ENCODE measurements around the gene NAT10. TPM values are rescaled to one million over a fixed set of nuclear protein-coding genes. Genes with fewer than 3 reads are reported as not detected.
"Not testable (repeated sequence)": the region's sequence is repeated elsewhere in the genome, so short reads cannot be mapped to it uniquely, and the experiment has no call there.

NAT10 gene
- 30.8 TPM for polyA plus RNA-seq (2013, experiment 1 of 2; ENCODE audit: insufficient read length)
- polyA plus RNA-seq (2013, experiment 2 of 2; ENCODE audit: insufficient read length) = 33.5 TPM

GRCh38 chr11:34105079-34105956 is at the start of gene NAT10:
NAT10 (plus strand) TSS chr11:34105629; CDS start chr11:34108226, 2,597 bp downstream.
- peak; percentile 99 for DNase-seq

GRCh38 chr11:34056672-34057071 is 48.8 kb upstream of the NAT10 start:
- no peak for DNase-seq

GRCh38 chr11:34063061-34063795 is 42.2 kb upstream of the NAT10 start:
- no peak for DNase-seq

- DNase-seq = no peak
These were observed 41.1 kb upstream of the NAT10 start for GRCh38 chr11:34064291-34064690.

GRCh38 chr11:34065505-34066203 is 39.8 kb upstream of the NAT10 start:
- no peak for DNase-seq

- DNase-seq = not testable (repeated sequence)
These were observed 38.7 kb upstream of the NAT10 start for GRCh38 chr11:34066766-34067165.

GRCh38 chr11:34067383-34068065 is 37.9 kb upstream of the NAT10 start:
- no peak for DNase-seq

GRCh38 chr11:34068111-34068510 is 37.3 kb upstream of the NAT10 start:
- peak; percentile 18 for DNase-seq

- DNase-seq = not testable (repeated sequence)
These were observed 34.1 kb upstream of the NAT10 start for GRCh38 chr11:34071306-34071705.

GRCh38 chr11:34072041-34072440 is 33.4 kb upstream of the NAT10 start:
- DNase-seq = no peak

GRCh38 chr11:34072832-34073231 is 32.6 kb upstream of the NAT10 start:
- no peak for DNase-seq

GRCh38 chr11:34074391-34074790 is 31.0 kb upstream of the NAT10 start:
- no peak for DNase-seq

GRCh38 chr11:34075178-34075820 is 30.1 kb upstream of the NAT10 start:
- peak; percentile 68 for DNase-seq

GRCh38 chr11:34080609-34081008 is 24.8 kb upstream of the NAT10 start:
- no peak for DNase-seq

GRCh38 chr11:34084637-34085036 is 20.8 kb upstream of the NAT10 start:
- DNase-seq = no peak

- no peak for DNase-seq
These were observed 18.7 kb upstream of the NAT10 start for GRCh38 chr11:34086554-34087283.

GRCh38 chr11:34091825-34092224 is 13.6 kb upstream of the NAT10 start:
- no peak for DNase-seq

- DNase-seq = not testable (repeated sequence)
These were observed 10.5 kb upstream of the NAT10 start for GRCh38 chr11:34094900-34095299.

- no peak for DNase-seq
These were observed 6.6 kb upstream of the NAT10 start for GRCh38 chr11:34098813-34099212.

GRCh38 chr11:34104680-34105078 is 750 bp upstream of the NAT10 start:
- DNase-seq = no peak

GRCh38 chr11:34105957-34106504 is 602 bp downstream of the NAT10 start:
- DNase-seq = peak; percentile 9

Measured in fibroblast of skin of scalp (primary cell).